HG03103 (cell line): ENCODE data around the gene ASPN.

Experiments
- ATAC-seq: cut with Tn5 transposase; IDR thresholded peaks from one replicate; pipeline ENCODE4 v1.9.1; 2021; ENCODE audit warnings: low read depth; ENCODE audit not compliant: unreplicated experiment

The ASPN gene

DNA sequence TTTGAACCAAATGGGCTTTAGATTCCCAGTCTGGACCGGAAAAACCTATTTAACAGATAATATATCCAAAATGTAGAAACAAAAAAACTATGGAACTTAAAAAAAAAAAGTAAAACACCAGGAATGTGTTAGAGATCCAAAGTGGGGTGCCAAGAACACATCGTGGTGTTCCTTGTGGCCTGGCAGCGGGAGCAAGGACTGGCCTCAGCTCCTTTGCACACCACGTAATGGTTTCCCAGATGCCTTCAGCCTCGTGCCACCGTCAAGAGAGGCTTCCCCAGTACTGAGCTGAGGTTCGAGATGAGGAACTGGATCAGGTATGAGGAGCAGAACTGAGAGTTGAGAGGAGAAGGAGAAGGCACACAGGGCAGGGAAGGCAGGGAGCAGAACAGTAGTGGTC lies 3.5 kb downstream of the ASPN start:
- no peak for ATAC-seq

- no peak for ATAC-seq
Measured at GRCh38 chr9:92476962-92477361, 5.3 kb downstream of the ASPN start.

DNA sequence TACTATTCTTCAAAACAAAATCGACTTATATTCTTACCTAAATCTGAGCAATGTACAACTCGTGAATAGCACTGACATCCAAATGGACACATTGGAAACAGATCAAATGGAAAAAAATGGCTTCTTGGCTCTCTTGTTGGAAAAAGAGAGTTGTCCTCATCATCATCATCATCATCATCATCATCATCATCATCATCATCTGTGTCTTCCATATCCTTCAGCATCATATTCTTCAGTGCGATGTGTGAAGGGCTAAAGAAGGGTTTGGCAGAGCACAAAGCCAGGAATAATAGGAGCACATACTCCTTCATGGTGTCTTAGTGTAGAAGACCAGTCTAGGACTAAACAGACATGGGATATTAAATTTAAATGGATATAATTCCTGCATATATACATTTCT lies 7.7 kb downstream of the ASPN start:
- ATAC-seq, result no peak

- no peak for ATAC-seq
Measured at GRCh38 chr9:92468206-92468605, 14.1 kb downstream of the ASPN start.

- ATAC-seq, result no peak
Measured at GRCh38 chr9:92467511-92467910, 14.8 kb downstream of the ASPN start.

- ATAC-seq, result no peak
Measured at GRCh38 chr9:92467041-92467440, 15.3 kb downstream of the ASPN start.

DNA sequence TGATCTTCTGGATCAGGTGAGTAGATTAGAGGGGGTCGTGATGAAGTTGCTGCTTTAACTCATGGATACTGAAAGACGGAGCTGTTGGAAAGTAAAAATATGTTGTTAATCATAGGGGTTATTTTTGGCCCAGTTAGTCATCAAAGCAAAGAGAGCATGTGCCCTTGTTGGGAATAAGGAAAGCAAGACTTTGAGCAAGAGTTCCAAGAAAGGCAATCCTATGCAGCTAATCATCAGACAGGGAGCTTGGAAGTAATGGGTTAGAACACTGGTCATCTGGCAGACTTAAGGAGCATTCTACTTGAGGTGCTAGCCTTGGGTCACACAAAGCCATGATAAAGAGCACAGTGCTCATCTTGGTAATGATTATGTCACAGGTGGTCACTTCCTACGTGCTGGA lies 18.3 kb downstream of the ASPN start:
- ATAC-seq, result no peak

GRCh38 chr9:92463387-92463786 lies 18.9 kb downstream of the ASPN start:
- no peak for ATAC-seq

DNA sequence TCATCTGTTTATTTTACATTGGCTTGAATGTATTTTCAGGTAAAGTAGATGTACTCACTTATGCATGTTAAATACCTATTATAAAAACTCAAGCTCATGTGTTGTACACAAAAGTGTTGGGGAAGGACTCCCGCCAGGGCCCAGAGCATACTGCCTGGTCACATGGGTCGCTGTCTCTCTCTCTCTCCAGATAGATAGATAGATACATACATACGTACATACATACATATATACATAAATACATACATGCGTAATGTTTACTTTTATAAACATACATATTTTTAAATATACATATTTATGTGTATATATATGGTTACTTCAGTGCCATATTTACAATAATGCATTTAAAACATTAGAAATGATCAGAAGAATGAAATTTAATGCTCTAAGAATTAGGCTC lies 24.7 kb downstream of the ASPN start:
- no peak for ATAC-seq

DNA sequence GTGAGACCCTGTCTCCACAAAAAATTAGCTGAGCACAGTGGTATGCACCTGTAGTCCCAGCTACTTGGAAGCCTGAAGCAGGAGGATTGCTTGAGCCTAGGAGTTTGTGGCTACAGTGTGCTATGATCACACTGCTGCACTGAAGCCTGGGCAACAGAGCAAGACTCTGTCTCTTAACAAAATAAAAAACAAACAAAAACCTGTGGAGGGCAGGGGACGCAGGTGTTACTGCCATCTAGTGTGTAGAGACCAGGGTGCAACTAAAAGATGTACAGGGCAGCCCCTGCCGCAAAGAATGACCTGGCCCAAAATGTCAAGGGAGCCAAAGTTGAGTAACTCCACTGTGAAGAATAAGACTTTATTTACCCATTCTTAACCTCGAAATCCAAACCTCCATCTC lies 27.1 kb downstream of the ASPN start:
- ATAC-seq, result no peak

GRCh38 chr9:92446536-92446935 lies 35.8 kb downstream of the ASPN start:
- no peak for ATAC-seq

DNA sequence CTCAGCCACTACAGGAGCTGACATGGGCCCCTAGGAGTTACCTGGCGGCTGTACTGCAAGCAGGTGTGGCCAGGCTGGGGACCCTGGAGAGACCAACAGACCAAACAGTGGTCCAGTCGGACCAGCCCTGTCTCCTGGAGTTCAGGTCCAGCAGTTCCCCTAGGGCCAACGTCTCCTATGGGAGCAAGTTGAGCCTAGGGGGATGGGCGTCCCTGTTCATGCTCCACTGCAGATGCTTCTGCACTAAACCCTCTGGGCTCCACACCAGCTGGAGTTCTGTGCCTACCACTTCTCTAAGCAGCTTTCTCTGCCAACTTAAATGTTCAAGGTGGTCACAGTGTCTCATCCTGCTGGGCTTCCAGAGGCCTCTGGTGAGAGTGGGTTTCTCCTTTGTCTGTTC lies 37.5 kb downstream of the ASPN start:
- ATAC-seq, result no peak

DNA sequence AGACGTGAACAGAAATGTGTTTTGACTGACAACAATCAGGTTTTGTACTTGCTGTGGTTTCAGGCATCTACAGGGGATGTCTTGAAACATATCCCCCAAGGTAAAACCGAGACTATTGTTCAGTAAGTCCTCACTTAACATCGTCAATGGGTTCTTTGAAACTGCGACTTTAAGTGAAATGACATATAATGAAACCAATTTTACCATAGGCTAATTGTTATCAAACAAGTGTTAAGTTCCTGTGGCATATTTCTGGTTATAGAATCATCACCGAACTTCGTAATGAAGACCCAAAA lies 41.6 kb downstream of the ASPN start:
- no peak for ATAC-seq

- no peak for ATAC-seq
Measured at GRCh38 chr9:92439921-92440750, 42.2 kb downstream of the ASPN start.

- ATAC-seq, result no peak
Measured at GRCh38 chr9:92438900-92439526, 43.3 kb downstream of the ASPN start.

DNA sequence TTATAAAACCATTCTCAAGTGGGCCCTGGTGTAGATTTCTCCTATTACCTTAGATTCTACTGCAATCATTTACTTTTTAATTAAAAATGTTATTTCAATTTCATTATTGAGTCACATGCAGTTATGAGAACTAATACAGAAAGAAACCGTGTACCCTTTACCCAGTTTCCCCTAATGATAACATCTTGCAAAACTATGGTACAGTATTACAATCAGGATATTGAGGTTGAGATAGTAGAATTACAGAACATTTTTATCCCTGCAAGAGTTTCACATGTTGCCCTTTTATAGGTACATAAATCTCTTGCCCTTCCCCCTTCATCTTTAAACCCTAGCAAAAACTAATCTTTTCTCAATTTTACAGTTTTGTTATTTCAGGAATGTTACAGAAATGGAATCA lies 47.0 kb downstream of the ASPN start:
- no peak for ATAC-seq

DNA sequence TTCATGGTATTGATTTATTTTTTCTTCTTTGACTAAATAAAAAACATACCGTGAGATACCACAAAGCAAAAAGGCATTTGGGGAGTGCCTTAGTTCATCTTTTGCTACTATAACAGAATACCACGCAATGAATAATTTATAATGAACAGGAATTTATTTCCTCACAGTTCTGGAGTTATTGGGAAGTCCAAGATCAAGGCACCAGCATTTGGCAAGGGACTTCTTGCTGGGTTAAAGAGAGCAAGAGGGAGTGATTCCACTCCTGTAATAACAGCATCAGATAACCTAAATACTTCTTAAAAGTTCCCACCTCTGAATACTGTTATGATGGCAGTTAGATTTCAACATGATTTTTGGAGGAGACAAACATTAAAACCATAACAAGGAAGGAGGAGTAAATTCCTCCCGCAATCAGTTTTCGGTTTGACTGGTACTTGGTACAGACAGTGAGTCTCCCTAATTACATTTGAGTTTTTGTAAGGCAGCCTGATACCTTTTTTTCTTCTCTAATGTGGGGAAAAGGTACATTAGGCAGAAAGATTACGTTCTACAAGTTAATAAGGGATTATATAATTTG lies 49.2 kb downstream of the ASPN start:
- ATAC-seq, result no peak

DNA sequence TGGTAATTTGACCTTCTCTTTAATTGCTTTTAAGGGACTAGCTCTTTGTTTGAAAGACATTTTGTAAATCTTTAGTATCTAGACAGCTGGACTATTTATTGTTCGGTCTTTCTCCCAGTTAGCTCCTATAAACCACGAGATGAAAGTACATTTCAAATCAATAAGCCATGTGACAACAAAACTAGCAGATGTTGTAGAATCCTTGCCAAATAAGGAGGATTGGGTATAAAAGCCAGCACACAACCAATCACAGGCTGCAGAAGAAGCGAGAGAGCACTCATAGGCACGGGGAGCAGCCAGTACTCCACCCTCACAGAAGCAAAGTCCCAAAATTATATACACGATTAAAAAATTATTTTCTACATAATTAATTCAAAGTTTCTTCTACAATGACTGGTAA lies 50.0 kb downstream of the ASPN start:
- ATAC-seq, result no peak

GRCh38 chr9:92429836-92430235 lies 52.5 kb downstream of the ASPN start:
- no peak for ATAC-seq

GRCh38 chr9:92426501-92427145 lies 55.7 kb downstream of the ASPN start:
- no peak for ATAC-seq

GRCh38 chr9:92425474-92425873 lies 56.8 kb downstream of the ASPN start:
- no peak for ATAC-seq

- no peak for ATAC-seq
Measured at GRCh38 chr9:92424340-92424739, 58.0 kb downstream of the ASPN start, which contains the start of gene OMD. OMD (minus strand) TSS chr9:92424471; CDS start chr9:92417558, 6,913 bp downstream.
